NB4 (cell line): ENCODE data around the gene PTMA.

ENCODE experiments used
- DNase-seq: peaks from one replicate; pipeline ENCODE4 v3.0.0; 2010; ENCODE audit warnings: low read depth
- H3K4me3 ChIP-seq: one replicate; pipeline ENCODE4 v1.5.1; 2011; ENCODE audit warnings: mild to moderate bottlenecking, low read depth, low read length, moderate library complexity
- CTCF ChIP-seq: IDR thresholded peaks from one replicate; pipeline ENCODE4 v1.5.1; 2012; ENCODE audit warnings: low read depth, low read length
- MAX ChIP-seq: IDR thresholded peaks from 2 replicates; pipeline ENCODE4 v1.6.1; 2011; ENCODE audit warnings: low read depth, low read length
- MYC ChIP-seq: IDR thresholded peaks from 2 replicates; pipeline ENCODE4 v1.6.1; 2011; ENCODE audit warnings: low read depth, low read length
- POLR2A ChIP-seq: IDR thresholded peaks from 2 replicates; pipeline ENCODE4 v1.6.1; 2011; ENCODE audit warnings: mild to moderate bottlenecking; ENCODE audit not compliant: insufficient read length; ENCODE audit errors: extremely low read depth

The PTMA gene

GRCh38 chr2:231691251-231691772 lies 17.0 kb upstream of the PTMA start:
- H3K4me3 ChIP-seq = no peak overlapping the region
- no peak for DNase-seq
- TF ChIP-seq MYC (no peak), POLR2A (no peak), CTCF (no peak), MAX (no peak)

- H3K4me3 ChIP-seq = no peak overlapping the region
- no peak for TF ChIP-seq POLR2A
- TF ChIP-seq MAX = no peak
- no peak for TF ChIP-seq CTCF
- TF ChIP-seq MYC = no peak
- DNase-seq = no peak
These were observed 15.5 kb upstream of the PTMA start for GRCh38 chr2:231692847-231693246.

GRCh38 chr2:231693956-231694355 lies 14.4 kb upstream of the PTMA start:
- H3K4me3 ChIP-seq = no peak overlapping the region
- TF ChIP-seq MYC (no peak), CTCF (no peak), MAX (no peak), POLR2A (no peak)
- no peak for DNase-seq

- no peak overlapping the region for H3K4me3 ChIP-seq
- TF ChIP-seq MAX (no peak), POLR2A (no peak), MYC (no peak), CTCF (no peak)
- no peak for DNase-seq
These were observed 12.3 kb upstream of the PTMA start for GRCh38 chr2:231696004-231696367.

GRCh38 chr2:231699006-231699405 lies 9.3 kb upstream of the PTMA start:
- TF ChIP-seq MYC (no peak), MAX (no peak), CTCF (no peak), POLR2A (no peak)
- H3K4me3 ChIP-seq = no peak overlapping the region
- DNase-seq = no peak
